ENCODE measurements around the gene S100A3.

S100A3 gene

DNA sequence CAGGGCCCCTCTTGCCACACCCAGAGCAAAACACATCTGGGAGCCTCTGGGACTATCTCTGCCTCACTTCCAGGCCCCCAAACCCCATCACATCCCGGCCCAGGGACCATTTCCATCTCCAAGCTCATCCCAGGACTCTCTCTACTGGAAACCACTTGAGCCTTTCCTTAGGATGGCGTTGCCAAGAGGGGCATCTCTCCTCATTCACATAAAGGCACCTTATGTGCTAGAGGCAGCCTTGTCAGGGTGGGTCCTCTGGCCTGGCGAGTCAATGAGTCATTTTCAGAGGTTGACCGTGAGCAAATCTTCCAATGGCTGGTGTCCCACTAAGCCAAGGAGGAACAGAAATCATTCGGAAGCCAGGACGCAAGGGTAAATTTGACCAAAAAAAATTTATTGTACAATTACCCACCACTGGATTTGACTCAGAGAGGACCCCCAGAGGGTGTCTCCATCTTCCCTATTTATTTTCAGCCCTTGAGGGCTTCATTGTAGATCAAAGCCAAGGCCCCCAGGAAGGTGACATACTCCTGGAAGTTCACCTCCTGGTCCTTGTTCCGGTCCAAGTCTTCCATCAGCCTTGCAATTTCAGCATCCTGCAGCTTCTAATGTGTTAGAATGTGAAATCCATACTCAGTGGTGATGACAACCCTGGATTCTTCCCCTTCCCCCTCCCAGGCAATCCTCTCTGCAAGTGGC, 14.7 kb downstream of the S100A3 start:
- H3K36me3 Mint-ChIP-seq (ENCODE audit: low read depth): no peaks in the 10 kb centered on the region
- H3K27ac Mint-ChIP-seq: no peak overlapping the region
- TF ChIP-seq, protein P1, sequence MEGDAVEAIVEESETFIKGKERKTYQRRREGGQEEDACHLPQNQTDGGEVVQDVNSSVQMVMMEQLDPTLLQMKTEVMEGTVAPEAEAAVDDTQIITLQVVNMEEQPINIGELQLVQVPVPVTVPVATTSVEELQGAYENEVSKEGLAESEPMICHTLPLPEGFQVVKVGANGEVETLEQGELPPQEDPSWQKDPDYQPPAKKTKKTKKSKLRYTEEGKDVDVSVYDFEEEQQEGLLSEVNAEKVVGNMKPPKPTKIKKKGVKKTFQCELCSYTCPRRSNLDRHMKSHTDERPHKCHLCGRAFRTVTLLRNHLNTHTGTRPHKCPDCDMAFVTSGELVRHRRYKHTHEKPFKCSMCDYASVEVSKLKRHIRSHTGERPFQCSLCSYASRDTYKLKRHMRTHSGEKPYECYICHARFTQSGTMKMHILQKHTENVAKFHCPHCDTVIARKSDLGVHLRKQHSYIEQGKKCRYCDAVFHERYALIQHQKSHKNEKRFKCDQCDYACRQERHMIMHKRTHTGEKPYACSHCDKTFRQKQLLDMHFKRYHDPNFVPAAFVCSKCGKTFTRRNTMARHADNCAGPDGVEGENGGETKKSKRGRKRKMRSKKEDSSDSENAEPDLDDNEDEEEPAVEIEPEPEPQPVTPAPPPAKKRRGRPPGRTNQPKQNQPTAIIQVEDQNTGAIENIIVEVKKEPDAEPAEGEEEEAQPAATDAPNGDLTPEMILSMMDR (IDR thresholded peaks at IDR 0.05): no peak
- no peaks in the 10 kb centered on the region for H3K9me3 Mint-ChIP-seq
- H3K4me1 Mint-ChIP-seq: peaks cover 61% of the 10 kb centered on the region
- DNase-seq: no peak
- H3K27me3 Mint-ChIP-seq (ENCODE audit: low read depth, poor library complexity): peaks cover 2% of the 10 kb centered on the region
- H3K4me3 Mint-ChIP-seq: peak overlapping the region; percentile 19

DNA sequence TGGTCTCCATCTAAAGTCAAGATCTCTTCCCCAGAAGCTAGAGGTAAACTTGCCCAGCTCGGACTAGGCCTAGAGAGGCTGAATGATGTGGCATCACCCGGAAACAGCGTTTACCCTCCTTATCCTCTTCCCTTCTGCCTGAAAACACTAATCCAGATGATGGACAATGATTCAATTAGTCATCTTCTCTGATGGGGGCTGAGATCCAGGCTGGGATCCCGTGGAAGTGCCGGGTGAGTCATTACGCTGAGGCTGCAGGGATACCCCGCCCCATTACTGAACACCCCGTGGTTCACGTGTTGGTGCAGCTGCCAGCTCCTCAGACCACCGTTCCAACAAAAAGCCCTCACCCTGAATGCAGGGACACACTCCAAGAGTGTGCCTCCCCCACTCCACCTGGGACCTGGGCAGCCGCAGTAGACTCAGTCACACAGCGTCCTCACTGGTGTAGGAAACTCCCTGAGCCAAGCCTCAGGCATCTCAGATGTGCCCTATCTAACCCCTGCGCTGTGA, 15.3 kb downstream of the S100A3 start:
- Mint-ChIP-seq H3K4me3 (no peak overlapping the region), H3K9me3 (no peaks in the 10 kb centered on the region), H3K4me1 (peaks cover 60% of the 10 kb centered on the region), H3K36me3 (ENCODE audit: low read depth) (no peaks in the 10 kb centered on the region), H3K27ac (no peak overlapping the region), H3K27me3 (ENCODE audit: low read depth, poor library complexity) (peaks cover 2% of the 10 kb centered on the region)
- no peak for DNase-seq
- TF ChIP-seq, protein P1 (IDR thresholded peaks at IDR 0.05): no peak

DNA sequence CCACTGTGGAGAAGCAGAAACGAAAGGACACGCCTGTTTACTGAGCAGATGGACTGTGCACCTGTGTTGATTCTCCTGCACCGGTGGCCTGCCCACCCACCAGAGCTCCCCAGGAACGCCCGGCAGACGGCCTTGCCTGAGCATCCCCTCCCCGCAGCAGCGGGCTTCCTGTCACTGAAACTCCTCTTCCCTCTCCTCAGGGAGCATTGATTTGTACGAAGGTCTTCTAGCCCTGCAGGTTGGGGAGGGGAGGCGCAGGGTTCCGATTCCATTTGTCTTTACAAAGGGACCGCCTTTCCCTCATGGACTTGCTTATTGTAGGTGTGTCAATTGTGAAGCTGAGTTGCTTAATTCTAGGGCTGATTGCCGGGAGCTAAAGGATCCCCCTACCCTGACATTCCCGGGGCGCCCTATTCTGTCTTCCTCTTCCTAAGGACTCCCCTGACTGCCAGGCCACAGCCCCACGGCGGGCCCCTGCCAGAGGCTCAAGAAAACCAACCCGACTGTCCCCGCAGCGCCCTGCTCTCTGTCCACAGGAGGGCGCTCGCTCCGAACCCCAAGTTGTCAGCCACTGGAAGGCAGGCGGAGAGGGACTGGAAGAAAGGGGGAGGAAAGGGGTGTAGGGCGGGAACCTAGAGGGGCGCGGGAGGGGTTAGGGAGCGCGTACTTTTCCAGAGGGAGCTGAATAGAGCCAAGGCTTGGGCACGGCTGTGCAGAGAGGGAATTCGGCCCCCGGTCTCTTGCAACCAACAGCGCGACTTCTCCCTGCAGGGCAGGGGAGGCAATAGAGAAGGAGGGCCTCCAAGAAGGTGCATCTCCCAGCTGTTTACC, 16.1 kb downstream of the S100A3 start:
- TF ChIP-seq, protein P1 (IDR thresholded peaks at IDR 0.05): peak; percentile 77
- Mint-ChIP-seq H3K9me3 (no peaks in the 10 kb centered on the region), H3K36me3 (ENCODE audit: low read depth) (no peaks in the 10 kb centered on the region), H3K27ac (peak overlapping the region; percentile 18), H3K4me1 (peaks cover 52% of the 10 kb centered on the region), H3K27me3 (ENCODE audit: low read depth, poor library complexity) (peaks cover 2% of the 10 kb centered on the region), H3K4me3 (peak overlapping the region; percentile 50)
- DNase-seq: peak; percentile 86

DNA sequence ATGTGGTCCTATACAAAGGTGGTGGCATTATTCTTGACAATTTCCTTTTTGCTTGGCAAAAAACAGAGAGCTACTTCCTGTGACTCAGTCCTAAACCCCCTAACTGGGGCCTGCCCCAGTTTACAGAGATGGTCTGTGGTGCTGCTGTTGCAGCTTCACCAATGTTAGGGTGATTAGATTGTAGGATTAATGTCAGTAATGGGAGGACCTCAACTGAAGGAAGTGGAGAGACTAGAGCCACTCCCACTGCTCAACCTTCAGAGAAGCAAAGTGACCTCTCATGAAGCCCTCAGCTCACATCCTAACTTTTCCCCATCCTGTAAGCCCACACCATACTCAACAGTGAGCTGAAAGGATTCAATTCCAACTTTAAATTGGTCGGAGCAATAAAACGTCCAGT, 16.9 kb downstream of the S100A3 start:
- peaks cover 47% of the 10 kb centered on the region for H3K4me1 Mint-ChIP-seq
- no peak overlapping the region for H3K4me3 Mint-ChIP-seq
- no peaks in the 10 kb centered on the region for H3K9me3 Mint-ChIP-seq
- DNase-seq: no peak
- H3K36me3 Mint-ChIP-seq (ENCODE audit: low read depth): no peaks in the 10 kb centered on the region
- H3K27me3 Mint-ChIP-seq (ENCODE audit: low read depth, poor library complexity): peaks cover 2% of the 10 kb centered on the region
- H3K27ac Mint-ChIP-seq: no peak overlapping the region
- TF ChIP-seq, protein P1 (IDR thresholded peaks at IDR 0.05): no peak

DNA sequence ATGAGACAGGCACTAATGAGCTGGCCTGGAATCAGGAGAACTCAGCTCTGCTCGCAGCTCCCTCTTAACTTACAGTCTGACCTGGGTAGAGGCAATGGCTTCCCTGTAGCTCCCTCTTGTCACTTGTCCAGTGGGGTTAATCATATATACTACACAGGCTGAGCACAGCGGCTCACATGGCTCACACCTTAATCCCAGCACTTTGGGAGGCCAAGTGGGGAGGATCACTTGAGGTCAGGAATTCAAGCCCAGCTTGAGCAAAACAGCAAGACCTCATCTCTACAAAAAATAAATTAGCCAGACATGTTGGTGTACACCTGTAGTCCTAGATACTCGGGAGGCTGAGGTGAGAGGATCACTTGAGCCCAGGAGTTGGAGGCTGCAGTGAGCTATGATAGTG, 17.4 kb downstream of the S100A3 start:
- H3K36me3 Mint-ChIP-seq (ENCODE audit: low read depth): no peaks in the 10 kb centered on the region
- H3K4me3 Mint-ChIP-seq: no peak overlapping the region
- H3K27me3 Mint-ChIP-seq (ENCODE audit: low read depth, poor library complexity): peaks cover 4% of the 10 kb centered on the region
- TF ChIP-seq, protein P1 (IDR thresholded peaks at IDR 0.05): no peak
- DNase-seq: no peak
- H3K27ac Mint-ChIP-seq: no peak overlapping the region
- H3K4me1 Mint-ChIP-seq: peaks cover 47% of the 10 kb centered on the region
- H3K9me3 Mint-ChIP-seq: no peaks in the 10 kb centered on the region

Measured in nephron progenitor cell (in vitro differentiated cells).